Measurements from ENCODE around the gene TXNDC15. TPM values are rescaled to one million over a fixed set of nuclear protein-coding genes. Genes with fewer than 3 reads are reported as not detected.

TXNDC15 gene
- total and polyA plus RNA-seq, 2 of the 13 experiments (the other 11 are each of a cell fraction or from before 2014, with no cell fraction given): 22.2 to 49.9 TPM

DNA sequence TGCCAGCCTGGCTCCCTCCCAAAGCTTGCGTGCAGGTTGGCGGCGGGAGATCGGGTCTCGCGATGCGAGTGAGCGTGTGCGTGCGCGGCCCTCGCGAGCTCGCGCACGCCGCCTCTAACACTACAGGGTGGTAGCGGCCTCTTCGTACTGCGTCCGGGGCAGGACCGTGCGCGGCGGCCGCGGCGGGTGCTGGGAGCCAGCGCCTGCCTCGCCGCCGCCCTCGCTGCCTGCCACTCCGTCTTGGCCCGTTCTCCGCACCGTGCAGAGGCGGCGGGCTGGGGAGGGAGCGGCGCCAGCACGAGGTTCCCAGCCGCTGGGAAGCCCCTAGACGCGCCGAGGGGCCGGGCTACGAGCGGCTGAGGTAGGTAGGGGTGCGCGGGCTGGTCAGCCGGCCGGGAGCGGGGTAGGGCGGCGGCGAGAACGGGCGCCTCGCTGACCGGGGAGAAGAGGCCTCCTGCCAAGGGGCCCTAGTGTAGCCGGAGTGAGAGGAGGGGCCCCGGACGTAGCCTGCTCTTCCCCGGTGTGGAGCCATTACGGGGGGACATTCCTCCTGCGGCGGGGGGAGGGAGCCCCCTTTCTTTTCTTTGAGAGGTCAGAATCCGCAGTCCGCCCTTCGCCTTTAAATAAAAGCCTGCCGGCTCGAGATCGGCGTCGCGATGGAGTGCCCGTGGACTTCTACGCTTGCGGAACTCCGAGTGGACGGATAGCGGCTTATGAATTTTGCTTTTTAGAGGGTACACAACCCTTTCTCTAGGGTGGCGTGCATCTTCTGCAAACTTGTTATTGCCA is 28.1 kb upstream of the TXNDC15 start, which contains the start of gene C5orf24 (continued):
- TF ChIP-seq, protein P1, sequence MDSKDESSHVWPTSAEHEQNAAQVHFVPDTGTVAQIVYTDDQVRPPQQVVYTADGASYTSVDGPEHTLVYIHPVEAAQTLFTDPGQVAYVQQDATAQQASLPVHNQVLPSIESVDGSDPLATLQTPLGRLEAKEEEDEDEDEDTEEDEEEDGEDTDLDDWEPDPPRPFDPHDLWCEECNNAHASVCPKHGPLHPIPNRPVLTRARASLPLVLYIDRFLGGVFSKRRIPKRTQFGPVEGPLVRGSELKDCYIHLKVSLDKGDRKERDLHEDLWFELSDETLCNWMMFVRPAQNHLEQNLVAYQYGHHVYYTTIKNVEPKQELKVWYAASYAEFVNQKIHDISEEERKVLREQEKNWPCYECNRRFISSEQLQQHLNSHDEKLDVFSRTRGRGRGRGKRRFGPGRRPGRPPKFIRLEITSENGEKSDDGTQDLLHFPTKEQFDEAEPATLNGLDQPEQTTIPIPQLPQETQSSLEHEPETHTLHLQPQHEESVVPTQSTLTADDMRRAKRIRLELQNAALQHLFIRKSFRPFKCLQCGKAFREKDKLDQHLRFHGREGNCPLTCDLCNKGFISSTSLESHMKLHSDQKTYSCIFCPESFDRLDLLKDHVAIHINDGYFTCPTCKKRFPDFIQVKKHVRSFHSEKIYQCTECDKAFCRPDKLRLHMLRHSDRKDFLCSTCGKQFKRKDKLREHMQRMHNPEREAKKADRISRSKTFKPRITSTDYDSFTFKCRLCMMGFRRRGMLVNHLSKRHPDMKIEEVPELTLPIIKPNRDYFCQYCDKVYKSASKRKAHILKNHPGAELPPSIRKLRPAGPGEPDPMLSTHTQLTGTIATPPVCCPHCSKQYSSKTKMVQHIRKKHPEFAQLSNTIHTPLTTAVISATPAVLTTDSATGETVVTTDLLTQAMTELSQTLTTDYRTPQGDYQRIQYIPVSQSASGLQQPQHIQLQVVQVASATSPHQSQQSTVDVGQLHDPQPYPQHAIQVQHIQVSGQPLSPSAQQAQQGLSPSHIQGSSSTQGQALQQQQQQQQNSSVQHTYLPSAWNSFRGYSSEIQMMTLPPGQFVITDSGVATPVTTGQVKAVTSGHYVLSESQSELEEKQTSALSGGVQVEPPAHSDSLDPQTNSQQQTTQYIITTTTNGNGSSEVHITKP (CRISPR knock-in tag; IDR thresholded peaks at IDR 0.05; ENCODE audit: low read depth): no peak
- peak; percentile 88 for TF ChIP-seq ZNF225 (CRISPR knock-in tag; IDR thresholded peaks at IDR 0.05)
- peak; percentile 61; the same call in 1 of the 2 replicates for TF ChIP-seq NFIB (CRISPR knock-in tag; IDR thresholded peaks at IDR 0.05; ENCODE audit: borderline replicate concordance)
- TF ChIP-seq, protein P2, sequence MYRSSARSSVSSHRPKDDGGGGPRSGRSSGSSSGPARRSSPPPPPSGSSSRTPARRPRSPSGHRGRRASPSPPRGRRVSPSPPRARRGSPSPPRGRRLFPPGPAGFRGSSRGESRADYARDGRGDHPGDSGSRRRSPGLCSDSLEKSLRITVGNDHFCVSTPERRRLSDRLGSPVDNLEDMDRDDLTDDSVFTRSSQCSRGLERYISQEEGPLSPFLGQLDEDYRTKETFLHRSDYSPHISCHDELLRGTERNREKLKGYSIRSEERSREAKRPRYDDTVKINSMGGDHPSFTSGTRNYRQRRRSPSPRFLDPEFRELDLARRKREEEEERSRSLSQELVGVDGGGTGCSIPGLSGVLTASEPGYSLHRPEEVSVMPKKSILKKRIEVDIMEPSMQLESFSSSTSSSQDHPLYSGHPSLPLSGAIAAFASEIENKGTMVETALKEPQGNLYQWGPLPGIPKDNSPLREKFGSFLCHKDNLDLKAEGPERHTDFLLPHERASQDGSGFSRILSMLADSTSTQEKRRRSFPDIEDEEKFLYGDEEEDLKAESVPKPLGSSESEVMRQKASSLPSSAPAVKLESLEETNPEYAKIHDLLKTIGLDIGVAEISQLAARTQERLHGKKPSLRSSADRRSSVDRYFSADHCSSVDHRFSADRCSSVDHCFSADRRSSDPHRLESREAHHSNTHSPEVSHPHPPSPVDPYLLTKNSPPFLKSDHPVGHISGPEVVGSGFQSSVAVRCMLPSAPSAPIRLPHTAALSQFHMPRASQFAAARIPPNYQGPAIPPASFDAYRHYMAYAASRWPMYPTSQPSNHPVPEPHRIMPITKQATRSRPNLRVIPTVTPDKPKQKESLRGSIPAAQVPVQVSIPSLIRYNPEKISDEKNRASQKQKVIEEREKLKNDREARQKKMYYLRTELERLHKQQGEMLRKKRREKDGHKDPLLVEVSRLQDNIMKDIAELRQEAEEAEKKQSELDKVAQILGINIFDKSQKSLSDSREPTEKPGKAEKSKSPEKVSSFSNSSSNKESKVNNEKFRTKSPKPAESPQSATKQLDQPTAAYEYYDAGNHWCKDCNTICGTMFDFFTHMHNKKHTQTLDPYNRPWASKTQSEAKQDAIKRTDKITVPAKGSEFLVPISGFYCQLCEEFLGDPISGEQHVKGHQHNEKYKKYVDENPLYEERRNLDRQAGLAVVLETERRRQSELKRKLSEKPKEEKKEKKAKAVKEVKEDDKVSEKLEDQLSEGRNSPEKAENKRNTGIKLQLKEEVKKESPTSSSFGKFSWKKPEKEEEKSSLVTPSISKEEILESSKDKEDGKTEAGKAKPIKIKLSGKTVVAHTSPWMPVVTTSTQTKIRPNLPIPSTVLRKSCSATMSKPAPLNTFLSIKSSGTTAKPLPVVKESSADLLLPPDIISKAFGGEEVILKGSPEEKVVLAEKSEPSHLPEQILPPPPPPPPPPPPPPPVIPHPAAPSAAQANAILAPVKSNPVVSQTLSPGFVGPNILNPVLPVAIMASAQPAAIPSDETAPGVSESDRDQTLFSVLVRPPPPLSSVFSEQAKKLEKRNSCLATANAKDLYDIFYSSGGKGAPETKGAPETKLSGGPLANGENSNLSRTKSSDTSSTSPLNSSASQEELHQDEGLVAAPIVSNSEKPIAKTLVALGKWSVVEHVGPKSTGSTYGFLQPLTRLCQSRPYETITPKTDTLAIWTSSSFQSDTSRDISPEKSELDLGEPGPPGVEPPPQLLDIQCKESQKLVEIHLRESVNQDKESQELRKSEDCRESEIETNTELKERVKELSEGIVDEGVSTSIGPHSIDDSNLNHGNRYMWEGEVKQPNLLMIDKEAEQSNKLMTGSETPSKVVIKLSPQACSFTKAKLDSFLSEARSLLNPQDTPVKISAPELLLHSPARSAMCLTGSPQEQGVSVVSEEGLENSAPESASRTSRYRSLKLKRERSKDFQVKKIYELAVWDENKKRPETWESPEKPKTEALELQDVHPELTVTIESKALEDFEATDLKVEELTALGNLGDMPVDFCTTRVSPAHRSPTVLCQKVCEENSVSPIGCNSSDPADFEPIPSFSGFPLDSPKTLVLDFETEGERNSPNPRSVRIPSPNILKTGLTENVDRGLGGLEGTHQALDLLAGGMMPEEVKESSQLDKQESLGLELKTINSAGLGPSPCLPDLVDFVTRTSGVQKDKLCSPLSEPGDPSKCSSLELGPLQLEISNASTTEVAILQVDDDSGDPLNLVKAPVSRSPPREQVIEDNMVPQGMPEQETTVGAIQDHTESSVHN (CRISPR knock-in tag; IDR thresholded peaks at IDR 0.05): 0 out of 2 replicates have a peak, but pooled peaks have one; percentile 58
- no peak for TF ChIP-seq ZFP62 (CRISPR knock-in tag; IDR thresholded peaks at IDR 0.05)
- no peak for TF ChIP-seq ATM (IDR thresholded peaks at IDR 0.05; ENCODE audit: borderline replicate concordance)
- TF ChIP-seq MED8 (CRISPR knock-in tag; IDR thresholded peaks at IDR 0.05; ENCODE audit: insufficient replicate concordance): peak; percentile 21
- TF ChIP-seq, protein P3, sequence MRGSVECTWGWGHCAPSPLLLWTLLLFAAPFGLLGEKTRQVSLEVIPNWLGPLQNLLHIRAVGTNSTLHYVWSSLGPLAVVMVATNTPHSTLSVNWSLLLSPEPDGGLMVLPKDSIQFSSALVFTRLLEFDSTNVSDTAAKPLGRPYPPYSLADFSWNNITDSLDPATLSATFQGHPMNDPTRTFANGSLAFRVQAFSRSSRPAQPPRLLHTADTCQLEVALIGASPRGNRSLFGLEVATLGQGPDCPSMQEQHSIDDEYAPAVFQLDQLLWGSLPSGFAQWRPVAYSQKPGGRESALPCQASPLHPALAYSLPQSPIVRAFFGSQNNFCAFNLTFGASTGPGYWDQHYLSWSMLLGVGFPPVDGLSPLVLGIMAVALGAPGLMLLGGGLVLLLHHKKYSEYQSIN (CRISPR knock-in tag; IDR thresholded peaks at IDR 0.05; ENCODE audit: borderline replicate concordance): no peak
- TF ChIP-seq KLF9 (CRISPR knock-in tag; IDR thresholded peaks at IDR 0.05; ENCODE audit: low read depth): no peak
- no peak for TF ChIP-seq MAFF (IDR thresholded peaks at IDR 0.05; ENCODE audit: low read depth, low read length)
- no peak for TF ChIP-seq ADNP (CRISPR knock-in tag; IDR thresholded peaks at IDR 0.05)
- no peak; the same call in 1 of the 2 replicates for TF ChIP-seq MEIS1 (CRISPR knock-in tag; IDR thresholded peaks at IDR 0.05; ENCODE audit: borderline replicate concordance)

Measured in HepG2 (cell line).